C4-2B (cell line): Measurements from ENCODE around the gene DAZ4.
"Not testable (repeated sequence)": the region's sequence is repeated elsewhere in the genome, so short reads cannot be mapped to it uniquely, and the experiment has no call there.

ENCODE experiments used
- H3K27ac ChIP-seq: fragments of 450-650 bp; 2 replicates; pipeline ENCODE4 v1.5.1; 2017

Gene DAZ4, protein sequence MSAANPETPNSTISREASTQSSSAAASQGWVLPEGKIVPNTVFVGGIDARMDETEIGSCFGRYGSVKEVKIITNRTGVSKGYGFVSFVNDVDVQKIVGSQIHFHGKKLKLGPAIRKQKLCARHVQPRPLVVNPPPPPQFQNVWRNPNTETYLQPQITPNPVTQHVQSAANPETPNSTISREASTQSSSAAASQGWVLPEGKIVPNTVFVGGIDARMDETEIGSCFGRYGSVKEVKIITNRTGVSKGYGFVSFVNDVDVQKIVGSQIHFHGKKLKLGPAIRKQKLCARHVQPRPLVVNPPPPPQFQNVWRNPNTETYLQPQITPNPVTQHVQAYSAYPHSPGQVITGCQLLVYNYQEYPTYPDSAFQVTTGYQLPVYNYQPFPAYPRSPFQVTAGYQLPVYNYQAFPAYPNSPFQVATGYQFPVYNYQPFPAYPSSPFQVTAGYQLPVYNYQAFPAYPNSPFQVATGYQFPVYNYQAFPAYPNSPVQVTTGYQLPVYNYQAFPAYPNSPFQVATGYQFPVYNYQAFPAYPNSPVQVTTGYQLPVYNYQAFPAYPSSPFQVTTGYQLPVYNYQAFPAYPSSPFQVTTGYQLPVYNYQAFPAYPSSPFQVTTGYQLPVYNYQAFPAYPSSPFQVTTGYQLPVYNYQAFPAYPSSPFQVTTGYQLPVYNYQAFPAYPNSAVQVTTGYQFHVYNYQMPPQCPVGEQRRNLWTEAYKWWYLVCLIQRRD

DNA sequence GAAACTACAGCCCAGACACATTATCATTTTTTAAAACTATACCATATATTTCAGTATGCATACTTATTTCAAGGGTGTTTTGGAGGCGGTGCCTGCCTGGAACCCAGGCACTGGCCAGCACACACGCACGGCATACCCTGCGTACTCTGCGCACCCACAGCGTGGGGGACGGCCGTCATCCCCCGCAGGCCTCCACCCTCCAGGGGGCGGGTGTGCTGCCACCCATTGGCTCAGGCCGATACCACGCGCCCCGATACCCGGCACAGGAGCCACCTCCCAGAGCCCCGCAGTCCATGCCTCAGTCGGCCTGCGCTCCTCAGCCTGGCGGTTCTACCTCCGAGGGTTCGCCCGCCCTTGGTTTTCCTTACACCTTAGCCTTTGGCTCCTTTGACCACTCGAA, at the start of gene DAZ4:
Gene DAZ4 (plus strand): TSS at position 301 of the 400 bp plus-strand sequence. CDS start 208 bp downstream, outside the sequence.
- not testable (repeated sequence) for H3K27ac ChIP-seq

DNA sequence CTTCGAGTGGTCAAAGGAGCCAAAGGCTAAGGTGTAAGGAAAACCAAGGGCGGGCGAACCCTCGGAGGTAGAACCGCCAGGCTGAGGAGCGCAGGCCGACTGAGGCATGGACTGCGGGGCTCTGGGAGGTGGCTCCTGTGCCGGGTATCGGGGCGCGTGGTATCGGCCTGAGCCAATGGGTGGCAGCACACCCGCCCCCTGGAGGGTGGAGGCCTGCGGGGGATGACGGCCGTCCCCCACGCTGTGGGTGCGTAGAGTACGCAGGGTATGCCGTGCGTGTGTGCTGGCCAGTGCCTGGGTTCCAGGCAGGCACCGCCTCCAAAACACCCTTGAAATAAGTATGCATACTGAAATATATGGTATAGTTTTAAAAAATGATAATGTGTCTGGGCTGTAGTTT, 20.4 kb upstream of the DAZ4 start, which contains the start of gene DAZ3:
Gene DAZ3 (minus strand): TSS at position 101 of the 400 bp plus-strand sequence. CDS start 208 bp downstream, outside the sequence.
- not testable (repeated sequence) for H3K27ac ChIP-seq

DNA sequence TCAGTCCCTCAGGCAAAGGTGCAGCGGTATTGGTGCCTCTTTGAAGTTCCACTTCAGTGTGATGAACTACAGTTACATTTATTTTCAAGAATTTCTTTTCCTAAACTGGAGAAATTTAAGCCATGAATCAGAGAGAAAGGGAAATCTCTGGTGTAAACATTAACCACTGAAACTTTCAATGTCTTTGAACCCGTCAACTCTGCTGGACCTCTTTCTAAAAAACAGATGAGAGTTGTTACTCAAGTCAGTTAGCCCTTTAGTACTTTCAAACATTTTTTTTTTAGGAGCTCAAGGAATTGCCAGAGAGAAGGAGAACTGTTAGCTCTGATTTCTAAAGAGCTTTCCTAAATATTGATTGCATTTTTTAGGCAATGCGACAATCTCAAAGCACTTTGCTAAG, 11.9 kb upstream of the DAZ4 start:
- H3K27ac ChIP-seq, result not testable (repeated sequence)

DNA sequence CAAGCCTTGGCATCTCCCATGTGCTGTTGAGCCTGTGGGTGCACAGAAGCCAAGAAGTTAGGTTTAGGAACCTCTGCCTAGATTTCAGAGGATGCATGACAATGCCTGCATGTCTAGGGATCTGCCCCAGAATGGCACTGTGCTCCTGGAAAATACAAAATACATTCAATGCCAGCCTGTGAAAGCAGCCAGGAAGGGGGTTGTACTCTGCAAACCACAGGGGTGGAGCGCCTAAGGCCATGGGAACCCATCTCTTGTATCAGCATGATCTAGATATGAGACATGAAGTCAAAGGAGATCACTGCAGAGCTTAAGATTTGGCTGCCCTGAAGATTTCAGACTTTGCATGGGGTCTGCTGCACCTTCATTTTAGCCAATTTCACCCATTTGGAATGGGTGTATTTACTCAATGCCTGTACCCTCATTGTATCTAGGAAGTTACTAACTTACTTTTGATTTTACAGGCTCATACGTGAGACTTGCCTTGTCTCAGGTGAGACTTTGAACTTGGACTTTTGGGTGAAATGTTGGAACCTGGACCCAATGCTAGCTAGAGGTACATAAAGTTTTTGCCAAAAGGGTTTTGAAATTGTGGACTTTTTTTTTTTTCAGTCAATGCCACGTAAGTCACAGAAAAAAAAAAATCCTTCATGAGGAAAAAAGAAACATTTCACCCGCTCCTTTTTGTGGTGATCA, 9.4 kb upstream of the DAZ4 start:
- not testable (repeated sequence) for H3K27ac ChIP-seq

DNA sequence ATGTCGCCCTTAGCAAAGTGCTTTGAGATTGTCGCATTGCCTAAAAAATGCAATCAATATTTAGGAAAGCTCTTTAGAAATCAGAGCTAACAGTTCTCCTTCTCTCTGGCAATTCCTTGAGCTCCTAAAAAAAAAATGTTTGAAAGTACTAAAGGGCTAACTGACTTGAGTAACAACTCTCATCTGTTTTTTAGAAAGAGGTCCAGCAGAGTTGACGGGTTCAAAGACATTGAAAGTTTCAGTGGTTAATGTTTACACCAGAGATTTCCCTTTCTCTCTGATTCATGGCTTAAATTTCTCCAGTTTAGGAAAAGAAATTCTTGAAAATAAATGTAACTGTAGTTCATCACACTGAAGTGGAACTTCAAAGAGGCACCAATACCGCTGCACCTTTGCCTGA, 8.7 kb upstream of the DAZ4 start:
- H3K27ac ChIP-seq, result not testable (repeated sequence)
